Psoas muscle (tissue), 8 donors: ENCODE data around the gene HTR3B. TPM values are rescaled to one million over a fixed set of nuclear protein-coding genes. Genes with fewer than 3 reads are reported as not detected.
A peak's percentile ranks its signal among the peaks of the same experiment; 100 is the strongest.
"Not testable (repeated sequence)": the region's sequence is repeated elsewhere in the genome, so short reads cannot be mapped to it uniquely, and the experiment has no call there.

ENCODE experiments used
- ATAC-seq, 4 donors: fragments of 200-7000 bp; cut with Tn5 transposase; one replicate each; pipeline ENCODE4 v1.9.1; 2020; ENCODE audit warnings: moderate library complexity in 3 of 4, mild to moderate bottlenecking in 2 of 4
- DNase-seq, 2 donors: peaks; one replicate each; pipeline ENCODE4 v3.0.0-alpha.2; 2020
- H3K27ac ChIP-seq: fragments of 200-600 bp; one replicate; pipeline ENCODE4 v1.8.0; 2022
- H3K27me3 ChIP-seq, 3 donors: fragments of 200-600 bp in 1 of 3; one replicate each; pipeline versions ENCODE4 v1.6.1 to v1.8.0; 2013 to 2022; ENCODE audit warnings: low read length in 2 of 3, mild to moderate bottlenecking in 2 of 3, moderate library complexity in 1 of 3; ENCODE audit not compliant: insufficient read depth in 3 of 3
- H3K36me3 ChIP-seq, 2 donors: fragments of 200-600 bp in 1 of 2; one replicate each; pipeline versions ENCODE4 v1.6.1 to v1.8.0; 2013 to 2022; ENCODE audit warnings: low read depth in 1 of 2, mild to moderate bottlenecking in 1 of 2, moderate library complexity in 1 of 2; ENCODE audit not compliant: insufficient read depth in 1 of 2
- H3K4me1 ChIP-seq: fragments of 200-600 bp; one replicate; pipeline ENCODE4 v1.8.0; 2022
- H3K4me3 ChIP-seq: fragments of 200-600 bp; one replicate; pipeline ENCODE4 v1.8.0; 2022; ENCODE audit warnings: mild to moderate bottlenecking
- H3K9me3 ChIP-seq: fragments of 200-600 bp; one replicate; pipeline ENCODE4 v1.8.0; 2022
- CTCF ChIP-seq: fragments of 200-600 bp; IDR thresholded peaks from one replicate; pipeline ENCODE4 v1.8.0; 2022; ENCODE audit warnings: antibody characterized with exemption
- WGBS, 3 donors: extraction: QIAGEN DNeasy Blood & Tissue Kit; methylation state at CpG; one replicate each; pipeline versions ENCODE4 v1.1.6 to v1.1.7; 2013; 5-methylcytosine and 5-hydroxymethylcytosine counted together
- intact Hi-C, 2 donors: fragments of 100-400 bp; cut with DNase I; formaldehyde crosslinking; loops; one replicate each; pipeline versions ENCODE4 v1.11.0 to v1.14.2; 2022
- polyA plus RNA-seq, 3 donors: library from polyadenylated mRNA; stranded (reverse); fragments of 200-250 nt; gene quantifications; one replicate each; pipeline ENCODE4 v1.2.3, GENCODE V29; 2013
- total RNA-seq, 4 donors: library from RNA; stranded (reverse); fragmentation: NEBNext Ultra II Directional in 2 of 4; extraction: Animal tissue kit (Norgen Biotek cat#: 25700) in 2 of 4; gene quantifications; one replicate each; pipeline versions ENCODE4 v1.2.1 to v1.2.4, GENCODE V29; 2021 to 2023
- donor health status: healthy with polysubstance abuse.
- donor health status: DM: no; HTN: no; CAD: no; lungs with moderate emphysema.
- donor health status: Bipolar disorder and iron deficiency.
- donor health status: healthy.
- donor health status: DM: yes; HTN: yes; CAD: no.
- donor health status: DM: no; HTN: no; CAD: no.
- donor health status: DM: no; HTN: no; CAD: no.
- donor health status: DM: yes; HTN: yes; CAD: no.

Gene HTR3B
- total and polyA plus RNA-seq, 7 donors, result 0.01 TPM; not detected in 6

- peak overlapping the region; percentile 94 for H3K27ac ChIP-seq
- no peaks in the 10 kb centered on the region for H3K9me3 ChIP-seq
- H3K4me3 ChIP-seq, result peak overlapping the region; percentile 77
- H3K4me1 ChIP-seq, result peaks cover 24% of the 10 kb centered on the region
- intact Hi-C loops, result no loop called here
- no peak for TF ChIP-seq CTCF
- DNase-seq (no peak), ATAC-seq (no peak)
- no peaks in the 10 kb centered on the region for H3K36me3 ChIP-seq
- no peaks in the 10 kb centered on the region for H3K27me3 ChIP-seq
- 63 to 70% (median 67%) methylated on average over 24 of the region's 24 CpGs for WGBS, 3 donors
These were observed 28.4 kb upstream of the HTR3B start for GRCh38 chr11:113876074-113876797.

- 96 to 97% (median 96%) methylated on average over 8 of the region's 8 CpGs for WGBS, 3 donors
- DNase-seq (no peak), ATAC-seq (no peak)
- H3K4me3 ChIP-seq, result peak overlapping the region; percentile 77
- no peak for TF ChIP-seq CTCF
- intact Hi-C loops, result no loop called here
- H3K27ac ChIP-seq, result peak overlapping the region; percentile 94
- H3K27me3 ChIP-seq, result no peaks in the 10 kb centered on the region
- H3K4me1 ChIP-seq, result peaks cover 24% of the 10 kb centered on the region
- no peaks in the 10 kb centered on the region for H3K36me3 ChIP-seq
- H3K9me3 ChIP-seq, result no peaks in the 10 kb centered on the region
These were observed 27.6 kb upstream of the HTR3B start for GRCh38 chr11:113876798-113877669.

GRCh38 chr11:113877670-113878055 lies 26.9 kb upstream of the HTR3B start:
- H3K27me3 ChIP-seq, result no peaks in the 10 kb centered on the region
- no peaks in the 10 kb centered on the region for H3K36me3 ChIP-seq
- no peak overlapping the region for H3K27ac ChIP-seq
- intact Hi-C loops, result no loop called here
- 75 to 81% (median 79%) methylated on average over 5 of the region's 5 CpGs for WGBS, 3 donors
- no peak for TF ChIP-seq CTCF
- no peak for ATAC-seq
- peaks cover 21% of the 10 kb centered on the region for H3K4me1 ChIP-seq
- DNase-seq, result no peak
- no peaks in the 10 kb centered on the region for H3K9me3 ChIP-seq
- H3K4me3 ChIP-seq, result no peak overlapping the region

- H3K4me3 ChIP-seq, H3K36me3 ChIP-seq, H3K27me3 ChIP-seq, ATAC-seq, intact Hi-C loops, H3K9me3 ChIP-seq, DNase-seq, H3K27ac ChIP-seq: not testable (repeated sequence)
- H3K4me1 ChIP-seq, result peaks cover 15% of the 10 kb centered on the region
- 96 to 99% (median 96%) methylated on average over 4 of the region's 4 CpGs for WGBS, 3 donors
These were observed 25.1 kb upstream of the HTR3B start for GRCh38 chr11:113879446-113879845.

- DNase-seq (no peak), ATAC-seq (peak in 2 of 4 donors; percentile 18 to 35)
- Histone ChIP-seq H3K27ac (no peak overlapping the region), H3K9me3 (no peaks in the 10 kb centered on the region), H3K4me1 (peaks cover 15% of the 10 kb centered on the region), H3K27me3 (no peaks in the 10 kb centered on the region), H3K36me3 (no peaks in the 10 kb centered on the region), H3K4me3 (no peak overlapping the region)
- intact Hi-C loops, result no loop called here
- no peak for TF ChIP-seq CTCF
- 40 to 52% (median 45%) methylated on average over 4 of the region's 4 CpGs for WGBS, 3 donors
These were observed 23.6 kb upstream of the HTR3B start for GRCh38 chr11:113880971-113881370.
